Measurements from ENCODE around the gene SYT2. TPM values are rescaled to one million over a fixed set of nuclear protein-coding genes. Genes with fewer than 3 reads are reported as not detected.
"Not testable (repeated sequence)": the region's sequence is repeated elsewhere in the genome, so short reads cannot be mapped to it uniquely, and the experiment has no call there.

Gene SYT2
- total RNA-seq, 1 experiment from 2014 or later, result not detected

DNA sequence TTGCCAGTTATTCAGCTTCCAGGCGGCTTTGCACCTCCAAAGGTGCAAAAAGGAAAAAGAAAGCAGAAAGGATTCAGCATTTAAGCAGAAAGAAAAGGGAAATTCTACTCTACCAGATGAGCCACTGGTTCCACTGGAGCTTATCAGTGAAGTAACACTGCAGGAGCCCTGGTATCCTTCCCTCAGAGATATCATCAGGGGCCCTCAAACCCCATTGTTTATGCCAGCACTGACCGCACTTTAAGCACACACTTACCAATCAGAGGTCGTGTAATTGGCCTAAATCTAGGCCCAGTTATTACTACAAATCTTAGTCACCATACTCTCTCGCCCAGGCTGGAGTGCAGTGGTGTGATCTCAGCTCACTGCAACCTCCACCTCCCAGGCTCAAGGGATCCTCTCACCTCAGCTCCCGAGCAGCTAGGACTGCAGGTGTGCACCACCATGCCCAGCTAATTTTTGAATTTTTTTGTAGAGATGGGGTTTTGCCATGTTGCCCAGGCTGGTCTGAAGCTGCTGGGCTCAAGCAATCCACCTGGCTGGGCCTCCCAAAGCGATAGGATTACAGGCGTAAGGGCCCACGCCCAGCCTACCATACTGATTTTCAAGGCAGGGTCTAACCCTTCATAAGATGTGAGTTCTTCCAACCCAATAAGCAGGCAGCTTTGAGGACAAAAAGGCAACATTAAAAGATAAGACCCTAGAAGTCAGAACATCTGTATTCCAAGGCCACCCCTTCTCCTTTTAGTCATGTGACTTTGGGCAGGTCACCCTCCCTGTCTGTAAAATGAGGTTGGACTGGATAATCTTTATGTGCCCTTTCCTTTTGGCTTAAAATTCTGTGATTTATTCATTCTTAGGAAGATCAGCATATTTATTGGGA, 125.3 kb downstream of the SYT2 start (continued):
- TF ChIP-seq JUND (IDR thresholded peaks at IDR 0.05), result no peak

DNA sequence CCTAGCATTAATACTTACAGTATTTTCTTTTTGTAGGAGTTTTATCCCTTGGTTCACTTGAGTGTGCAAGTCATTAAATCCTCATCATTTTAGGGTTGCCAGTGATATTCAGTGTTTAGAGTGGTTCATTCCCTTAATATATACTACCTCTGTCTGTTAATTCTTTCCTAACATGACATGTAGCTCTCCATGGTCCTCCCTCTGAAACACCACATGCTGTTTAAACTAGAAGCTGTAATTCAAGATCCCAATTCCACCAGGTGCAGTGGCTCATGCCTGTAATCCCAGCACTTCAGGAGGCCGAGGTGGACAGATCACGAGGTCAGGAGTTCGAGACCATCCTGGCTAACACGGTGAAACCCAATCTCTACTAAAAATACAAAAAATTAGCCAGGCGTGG, 127.9 kb downstream of the SYT2 start:
- H2AFZ ChIP-seq (ENCODE audit: low read depth, low read length, poor library complexity, severe bottlenecking); H4K20me1 ChIP-seq (ENCODE audit: insufficient read depth); H3K9ac ChIP-seq (ENCODE audit: low read length); RAD21 ChIA-PET (ENCODE audit: low non-redundant PET in 1 of 2, low total read pairs in 2 of 2, uncharacterized antibody in 2 of 2, unreplicated experiment in 2 of 2); DNase-seq (ENCODE audit: low read depth, low spot score); BruUV-seq (replicated peaks); H3K27ac ChIP-seq (ENCODE audit: low read depth, low read length); H3K36me3 ChIP-seq (ENCODE audit: control insufficient read depth in 1 of 2, insufficient read depth in 2 of 2, low read length in 2 of 2); H3K27me3 ChIP-seq (ENCODE audit: insufficient read depth, low read length); H3K4me3 ChIP-seq (replicated peaks in 1 of 2; ENCODE audit: low read depth in 1 of 2, low read length in 2 of 2); intact Hi-C loops (cut with micrococcal nuclease); ATAC-seq; CTCF ChIA-PET; POLR2A ChIA-PET; H3K4me2 ChIP-seq (ENCODE audit: low read length); H3K9me3 ChIP-seq (ENCODE audit: control insufficient read depth in 1 of 2, insufficient read depth in 1 of 2, low read depth in 1 of 2, low read length in 2 of 2); H3K79me2 ChIP-seq (ENCODE audit: insufficient read depth, low read length); H3K9me2 ChIP-seq (ENCODE audit: insufficient read depth): not testable (repeated sequence)
- H3K4me1 ChIP-seq (ENCODE audit: control insufficient read depth in 1 of 2, insufficient read depth in 2 of 2, low read length in 2 of 2), result peaks cover 0 to 18% of the 10 kb centered on the region in 2 experiments; a peak in 3 of 4 replicates

DNA sequence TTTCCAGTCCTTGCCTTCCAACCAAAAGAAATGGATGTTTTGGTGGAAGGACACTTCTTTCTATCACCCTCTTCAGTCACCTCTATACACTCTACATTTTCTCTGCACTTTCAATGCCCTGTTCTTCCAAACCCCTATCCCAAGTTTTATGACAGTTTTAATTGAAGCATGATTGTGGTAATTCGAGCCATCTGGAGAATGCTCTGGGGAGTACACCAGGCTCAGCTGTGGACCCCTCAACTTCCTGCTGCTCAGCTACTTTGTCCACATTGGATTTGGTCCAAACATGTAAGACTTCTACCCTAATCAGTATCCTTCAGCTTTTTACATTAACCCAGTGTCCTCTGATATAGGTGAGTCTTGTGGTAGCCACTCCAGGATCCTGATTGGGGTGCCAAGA, 129.6 kb downstream of the SYT2 start:
- Histone ChIP-seq H3K9ac (ENCODE audit: low read length) (no peak overlapping the region), H4K20me1 (ENCODE audit: insufficient read depth) (no peaks in the 10 kb centered on the region), H3K9me3 (ENCODE audit: control insufficient read depth in 1 of 2, insufficient read depth in 1 of 2, low read depth in 1 of 2, low read length in 2 of 2) (no peaks in the 10 kb centered on the region), H3K36me3 (ENCODE audit: control insufficient read depth in 1 of 2, insufficient read depth in 2 of 2, low read length in 2 of 2) (no peaks in the 10 kb centered on the region), H3K4me1 (ENCODE audit: control insufficient read depth in 1 of 2, insufficient read depth in 2 of 2, low read length in 2 of 2) (peaks cover 0 to 6% of the 10 kb centered on the region in 2 experiments; a peak in 1 of 4 replicates), H3K4me3 (replicated peaks in 1 of 2; ENCODE audit: low read depth in 1 of 2, low read length in 2 of 2) (no peak overlapping the region), H3K79me2 (ENCODE audit: insufficient read depth, low read length) (no peaks in the 10 kb centered on the region), H3K9me2 (ENCODE audit: insufficient read depth) (no peaks in the 10 kb centered on the region; the same call in 1 of the 2 replicates), H3K4me2 (ENCODE audit: low read length) (no peak overlapping the region), H2AFZ (ENCODE audit: low read depth, low read length, poor library complexity, severe bottlenecking) (no peak overlapping the region), H3K27me3 (ENCODE audit: insufficient read depth, low read length) (no peaks in the 10 kb centered on the region), H3K27ac (ENCODE audit: low read depth, low read length) (no peak overlapping the region)
- intact Hi-C loops (cut with micrococcal nuclease), result no loop called here
- RAD21 ChIA-PET (ENCODE audit: low non-redundant PET in 1 of 2, low total read pairs in 2 of 2, uncharacterized antibody in 2 of 2, unreplicated experiment in 2 of 2), result no interaction called here
- POLR2A ChIA-PET, result no interaction called here
- TF ChIP-seq ZFX (IDR thresholded peaks at IDR 0.05) (no peak), ZNF274 (IDR thresholded peaks at IDR 0.05; ENCODE audit: low read depth, low read length) (no peak), SIN3A (IDR thresholded peaks at IDR 0.05; ENCODE audit: low read depth) (no peak), EGR1 (IDR thresholded peaks at IDR 0.05; ENCODE audit: low read depth) (no peak), CEBPB (IDR thresholded peaks at IDR 0.05; ENCODE audit: low read depth) (no peak), SP1 (IDR thresholded peaks at IDR 0.05; ENCODE audit: low read depth) (no peak), CBX3 (IDR thresholded peaks at IDR 0.05; ENCODE audit: low read depth) (no peak)
- TF ChIP-seq, protein P1, sequence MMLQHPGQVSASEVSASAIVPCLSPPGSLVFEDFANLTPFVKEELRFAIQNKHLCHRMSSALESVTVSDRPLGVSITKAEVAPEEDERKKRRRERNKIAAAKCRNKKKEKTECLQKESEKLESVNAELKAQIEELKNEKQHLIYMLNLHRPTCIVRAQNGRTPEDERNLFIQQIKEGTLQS (IDR thresholded peaks at IDR 0.05), result no peak
- TF ChIP-seq, protein P2, sequence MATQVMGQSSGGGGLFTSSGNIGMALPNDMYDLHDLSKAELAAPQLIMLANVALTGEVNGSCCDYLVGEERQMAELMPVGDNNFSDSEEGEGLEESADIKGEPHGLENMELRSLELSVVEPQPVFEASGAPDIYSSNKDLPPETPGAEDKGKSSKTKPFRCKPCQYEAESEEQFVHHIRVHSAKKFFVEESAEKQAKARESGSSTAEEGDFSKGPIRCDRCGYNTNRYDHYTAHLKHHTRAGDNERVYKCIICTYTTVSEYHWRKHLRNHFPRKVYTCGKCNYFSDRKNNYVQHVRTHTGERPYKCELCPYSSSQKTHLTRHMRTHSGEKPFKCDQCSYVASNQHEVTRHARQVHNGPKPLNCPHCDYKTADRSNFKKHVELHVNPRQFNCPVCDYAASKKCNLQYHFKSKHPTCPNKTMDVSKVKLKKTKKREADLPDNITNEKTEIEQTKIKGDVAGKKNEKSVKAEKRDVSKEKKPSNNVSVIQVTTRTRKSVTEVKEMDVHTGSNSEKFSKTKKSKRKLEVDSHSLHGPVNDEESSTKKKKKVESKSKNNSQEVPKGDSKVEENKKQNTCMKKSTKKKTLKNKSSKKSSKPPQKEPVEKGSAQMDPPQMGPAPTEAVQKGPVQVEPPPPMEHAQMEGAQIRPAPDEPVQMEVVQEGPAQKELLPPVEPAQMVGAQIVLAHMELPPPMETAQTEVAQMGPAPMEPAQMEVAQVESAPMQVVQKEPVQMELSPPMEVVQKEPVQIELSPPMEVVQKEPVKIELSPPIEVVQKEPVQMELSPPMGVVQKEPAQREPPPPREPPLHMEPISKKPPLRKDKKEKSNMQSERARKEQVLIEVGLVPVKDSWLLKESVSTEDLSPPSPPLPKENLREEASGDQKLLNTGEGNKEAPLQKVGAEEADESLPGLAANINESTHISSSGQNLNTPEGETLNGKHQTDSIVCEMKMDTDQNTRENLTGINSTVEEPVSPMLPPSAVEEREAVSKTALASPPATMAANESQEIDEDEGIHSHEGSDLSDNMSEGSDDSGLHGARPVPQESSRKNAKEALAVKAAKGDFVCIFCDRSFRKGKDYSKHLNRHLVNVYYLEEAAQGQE (IDR thresholded peaks at IDR 0.05; ENCODE audit: low read depth), result no peak
- TF ChIP-seq, protein P3, sequence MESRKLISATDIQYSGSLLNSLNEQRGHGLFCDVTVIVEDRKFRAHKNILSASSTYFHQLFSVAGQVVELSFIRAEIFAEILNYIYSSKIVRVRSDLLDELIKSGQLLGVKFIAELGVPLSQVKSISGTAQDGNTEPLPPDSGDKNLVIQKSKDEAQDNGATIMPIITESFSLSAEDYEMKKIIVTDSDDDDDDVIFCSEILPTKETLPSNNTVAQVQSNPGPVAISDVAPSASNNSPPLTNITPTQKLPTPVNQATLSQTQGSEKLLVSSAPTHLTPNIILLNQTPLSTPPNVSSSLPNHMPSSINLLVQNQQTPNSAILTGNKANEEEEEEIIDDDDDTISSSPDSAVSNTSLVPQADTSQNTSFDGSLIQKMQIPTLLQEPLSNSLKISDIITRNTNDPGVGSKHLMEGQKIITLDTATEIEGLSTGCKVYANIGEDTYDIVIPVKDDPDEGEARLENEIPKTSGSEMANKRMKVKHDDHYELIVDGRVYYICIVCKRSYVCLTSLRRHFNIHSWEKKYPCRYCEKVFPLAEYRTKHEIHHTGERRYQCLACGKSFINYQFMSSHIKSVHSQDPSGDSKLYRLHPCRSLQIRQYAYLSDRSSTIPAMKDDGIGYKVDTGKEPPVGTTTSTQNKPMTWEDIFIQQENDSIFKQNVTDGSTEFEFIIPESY (IDR thresholded peaks at IDR 0.05; ENCODE audit: extremely low read depth, insufficient replicate concordance, low read length), result no peak
- DNase-seq (ENCODE audit: low read depth, low spot score) (no peak), ATAC-seq (no peak)
- CTCF ChIA-PET, result no interaction called here
- BruUV-seq (replicated peaks), result no TSS peak
